ENCODE data around the gene KIAA0930. TPM values are rescaled to one million over a fixed set of nuclear protein-coding genes. Genes with fewer than 3 reads are reported as not detected.

The KIAA0930 gene
- total and polyA plus RNA-seq, 2 donors (not counting 1 experiment from before 2014, with no cell fraction given): 27.0 to 46.8 TPM

- Mint-ChIP-seq H3K4me1 (no peaks in the 10 kb centered on the region), H3K27ac (no peak overlapping the region), H3K4me3 (no peak overlapping the region), H3K9me3 (ENCODE audit: insufficient read depth) (no peaks in the 10 kb centered on the region), H3K27me3 (no peaks in the 10 kb centered on the region)
- ATAC-seq (ENCODE audit: low read depth): no peak
- ChIA-PET CTCF (interaction anchor here (1.1 kb wide), 1 partner anchor 79 kb away, joined by 3 read pairs; no protein-coding TSS in a partner anchor), POLR2A (no interaction called here)
- no peak overlapping the region for H3K4me2 ChIP-seq (replicated peaks; ENCODE audit: low read depth, low read length, poor library complexity, severe bottlenecking)
- H3K9me3 ChIP-seq (ENCODE audit: control extremely low read depth in 1 of 3, control insufficient read depth in 2 of 3, insufficient read depth in 1 of 3, low read length in 2 of 3): no peaks in the 10 kb centered on the region
- H4K20me1 ChIP-seq (ENCODE audit: control insufficient read depth, insufficient read depth, low read length, poor library complexity, severe bottlenecking): peaks cover 28% of the 10 kb centered on the region
- H3K36me3 ChIP-seq (replicated peaks in 1 of 2; ENCODE audit: control extremely low read depth in 1 of 2, control insufficient read depth in 1 of 2, extremely low read depth in 1 of 2, insufficient read depth in 2 of 2, low read length in 1 of 2): peaks cover 0 to 72% of the 10 kb centered on the region in 2 experiments
- no peaks in the 10 kb centered on the region for H3K27me3 ChIP-seq (replicated peaks in 1 of 4; ENCODE audit: control extremely low read depth in 1 of 4, control insufficient read depth in 3 of 4, insufficient read depth in 4 of 4, low read length in 3 of 4)
- no peak for TF ChIP-seq CTCF (IDR thresholded peaks at IDR 0.05)
- TF ChIP-seq EZH2 (IDR thresholded peaks at IDR 0.05; ENCODE audit: borderline replicate concordance, insufficient read depth, low read depth, low read length, poor library complexity, severe bottlenecking): no peak
- no peak overlapping the region for H2AFZ ChIP-seq (ENCODE audit: insufficient read depth, low read depth, low read length, poor library complexity, severe bottlenecking)
- H3K9ac ChIP-seq (ENCODE audit: low read length): no peak overlapping the region
- DNase-seq: no peak
- intact Hi-C loops (cut with micrococcal nuclease): no loop called here
- 98% methylated on average over 13 of the region's 13 CpGs for WGBS (ENCODE audit: insufficient coverage)
- H3K79me2 ChIP-seq (ENCODE audit: control insufficient read depth, insufficient read depth, low read length): peaks cover 18% of the 10 kb centered on the region
- no peaks in the 10 kb centered on the region for H3K4me1 ChIP-seq (ENCODE audit: control insufficient read depth in 2 of 2, insufficient read depth in 2 of 2, low read length in 2 of 2)
- no peak overlapping the region for H3K4me3 ChIP-seq (ENCODE audit: control extremely low read depth in 1 of 5, extremely low read depth in 1 of 5, insufficient read depth in 1 of 5, low read depth in 2 of 5, low read length in 4 of 5)
- no peak overlapping the region for H3K27ac ChIP-seq (ENCODE audit: low read length in 2 of 2)
Observed at GRCh38 chr22:45183974-45184373, 56.7 kb downstream of the KIAA0930 start.

GRCh38 chr22:45181766-45182165 lies 58.9 kb downstream of the KIAA0930 start:
- H3K79me2 ChIP-seq (ENCODE audit: control insufficient read depth, insufficient read depth, low read length): peaks cover 28% of the 10 kb centered on the region
- peaks cover 0 to 74% of the 10 kb centered on the region in 2 experiments for H3K36me3 ChIP-seq (replicated peaks in 1 of 2; ENCODE audit: control extremely low read depth in 1 of 2, control insufficient read depth in 1 of 2, extremely low read depth in 1 of 2, insufficient read depth in 2 of 2, low read length in 1 of 2)
- no CpG with 5 or more reads among the region's 2 CpGs for WGBS (ENCODE audit: insufficient coverage)
- H3K4me1 ChIP-seq (ENCODE audit: control insufficient read depth in 2 of 2, insufficient read depth in 2 of 2, low read length in 2 of 2): no peaks in the 10 kb centered on the region
- TF ChIP-seq CTCF (IDR thresholded peaks at IDR 0.05) (no peak), EZH2 (IDR thresholded peaks at IDR 0.05; ENCODE audit: borderline replicate concordance, insufficient read depth, low read depth, low read length, poor library complexity, severe bottlenecking) (no peak)
- ChIA-PET CTCF (no interaction called here), POLR2A (no interaction called here)
- peaks cover 42% of the 10 kb centered on the region for H4K20me1 ChIP-seq (ENCODE audit: control insufficient read depth, insufficient read depth, low read length, poor library complexity, severe bottlenecking)
- DNase-seq (no peak), ATAC-seq (ENCODE audit: low read depth) (no peak)
- no peak overlapping the region for H2AFZ ChIP-seq (ENCODE audit: insufficient read depth, low read depth, low read length, poor library complexity, severe bottlenecking)
- Mint-ChIP-seq H3K4me1 (no peaks in the 10 kb centered on the region), H3K27me3 (no peaks in the 10 kb centered on the region), H3K27ac (no peak overlapping the region), H3K9me3 (ENCODE audit: insufficient read depth) (no peaks in the 10 kb centered on the region), H3K4me3 (no peak overlapping the region)
- H3K27me3 ChIP-seq (replicated peaks in 1 of 4; ENCODE audit: control extremely low read depth in 1 of 4, control insufficient read depth in 3 of 4, insufficient read depth in 4 of 4, low read length in 3 of 4): no peaks in the 10 kb centered on the region
- no peak overlapping the region for H3K4me3 ChIP-seq (ENCODE audit: control extremely low read depth in 1 of 5, extremely low read depth in 1 of 5, insufficient read depth in 1 of 5, low read depth in 2 of 5, low read length in 4 of 5)
- H3K4me2 ChIP-seq (replicated peaks; ENCODE audit: low read depth, low read length, poor library complexity, severe bottlenecking): no peak overlapping the region
- no peaks in the 10 kb centered on the region for H3K9me3 ChIP-seq (ENCODE audit: control extremely low read depth in 1 of 3, control insufficient read depth in 2 of 3, insufficient read depth in 1 of 3, low read length in 2 of 3)
- no peak overlapping the region for H3K27ac ChIP-seq (ENCODE audit: low read length in 2 of 2)
- intact Hi-C loops (cut with micrococcal nuclease): no loop called here
- H3K9ac ChIP-seq (ENCODE audit: low read length): no peak overlapping the region

Measured in B cell (primary cell).